Measurements from ENCODE around the gene CCDC57.

- TF ChIP-seq CTCF (IDR thresholded peaks at IDR 0.05 in 8 of 11, conservative IDR thresholded peaks at IDR 0.05 in 3 of 11) (no peak), POLR2A (IDR thresholded peaks at IDR 0.05) (no peak)
Observed at GRCh38 chr17:82242977-82243647, 30.5 kb upstream of the CCDC57 start.
